PC-9 (cell line): ENCODE data around the gene SGCD.

ENCODE experiments used
- CTCF ChIP-seq: fragments of 200-600 bp; sonication (generic); conservative IDR thresholded peaks from 2 replicates; pipeline ENCODE4 v1.6.1; 2017; ENCODE audit warnings: mixed run types, antibody characterized with exemption, mild to moderate bottlenecking, moderate library complexity
- EZH2 ChIP-seq: fragments of 200-600 bp; sonication (generic); IDR thresholded peaks from 2 replicates; pipeline ENCODE4 v1.8.0; 2017; ENCODE audit warnings: antibody characterized with exemption, low read depth

GRCh38 chr5:156534906-156535485 lies 208.0 kb downstream of the SGCD start:
- TF ChIP-seq CTCF (no peak), EZH2 (no peak)
